Cardiac fibroblast (primary cell): Measurements from ENCODE around the gene HDHD2.
A peak's percentile ranks its signal among the peaks of the same experiment; 100 is the strongest.

Experiments
- DNase-seq, 2 donors: peaks; one replicate each; pipeline versions ENCODE4 v3.0.0 to v3.0.0-alpha.2; 2010; ENCODE audit warnings: low read depth in 2 of 2
- H3K4me3 ChIP-seq, 2 donors: replicated peaks in 1 of 2; 1 replicate in 1 of 2; 2 replicates in 1 of 2; pipeline ENCODE4 v1.5.1; 2011; ENCODE audit warnings: low read depth in 2 of 2, low read length in 2 of 2, mild to moderate bottlenecking in 2 of 2, moderate library complexity in 1 of 2
- CTCF ChIP-seq: IDR thresholded peaks from one replicate; pipeline ENCODE4 v1.5.1; 2011; ENCODE audit warnings: low read depth, mild to moderate bottlenecking, low read length, inconsistent platforms

Gene HDHD2

GRCh38 chr18:47179520-47179919 lies 29.2 kb upstream of the HDHD2 start:
- no peak for DNase-seq
- H3K4me3 ChIP-seq, result no peak overlapping the region
- TF ChIP-seq CTCF, result no peak

GRCh38 chr18:47175898-47176575 lies 25.7 kb upstream of the HDHD2 start, which contains the start of gene IER3IP1:
TSS of gene IER3IP1 (minus strand) at chr18:47176364. CDS start at chr18:47176277, 87 bp downstream.
- peak within 1 kb of the TSS; percentile 84 to 86 for H3K4me3 ChIP-seq
- peak; percentile 29 for TF ChIP-seq CTCF
- peak; percentile 95 to 96 for DNase-seq

- TF ChIP-seq CTCF, result no peak
- peak overlapping the region; percentile 84 to 86 for H3K4me3 ChIP-seq
- peak; percentile 18 to 34 for DNase-seq
Observed at GRCh38 chr18:47175283-47175897, 25.1 kb upstream of the HDHD2 start.

- no peak for TF ChIP-seq CTCF
- H3K4me3 ChIP-seq, result peak overlapping the region; percentile 84 to 86
- no peak for DNase-seq
Observed at GRCh38 chr18:47174545-47175116, 24.3 kb upstream of the HDHD2 start.

- no peak for DNase-seq
- no peak for TF ChIP-seq CTCF
- no peak overlapping the region for H3K4me3 ChIP-seq
Observed at GRCh38 chr18:47172476-47172875, 22.2 kb upstream of the HDHD2 start.

GRCh38 chr18:47168913-47169312 lies 18.6 kb upstream of the HDHD2 start:
- no peak overlapping the region for H3K4me3 ChIP-seq
- no peak for TF ChIP-seq CTCF
- DNase-seq, result no peak
